ENCODE results near the gene TNC.

GRCh38 chr9:115088860-115089259 lies 29.1 kb downstream of the TNC start:
- TF ChIP-seq POLR2A (IDR thresholded peaks at IDR 0.05; ENCODE audit: low read length) (no peak), GATA1 (IDR thresholded peaks at IDR 0.05; ENCODE audit: low read depth, low read length) (no peak)

Measured in erythroblast (primary cell).